HEK293T (cell line): ENCODE results near the gene CSGALNACT2.

Experiments
- CTCF ChIA-PET: fragments of 350-600 bp; formaldehyde crosslinking; extraction: SDS; loops from one replicate; lab custom pipeline; 2021; ENCODE audit warnings: antibody characterized with exemption, inconsistent platforms; lab: Yijun Ruan, JAX
- POLR2A ChIA-PET: fragments of 350-600 bp; formaldehyde crosslinking; extraction: SDS; loops from one replicate; lab custom pipeline; 2020; ENCODE audit warnings: antibody characterized with exemption, inconsistent platforms; lab: Yijun Ruan, JAX
- DNase-seq: peaks from one replicate; pipeline ENCODE4 v3.0.0; 2012; ENCODE audit warnings: mixed read lengths; ENCODE audit errors: extremely low spot score
- ARNT ChIP-seq: fragments of 450-650 bp; IDR thresholded peaks from 2 replicates; pipeline ENCODE4 v1.6.1; 2017; ENCODE audit warnings: mild to moderate bottlenecking
- BHLHE40 ChIP-seq: fragments of 450-650 bp; IDR thresholded peaks from 2 replicates; pipeline ENCODE4 v1.6.1; 2016; ENCODE audit warnings: mild to moderate bottlenecking, moderate library complexity, borderline replicate concordance
- CTBP1 ChIP-seq: fragments of 450-650 bp; IDR thresholded peaks from 2 replicates; pipeline ENCODE4 v1.6.1; 2016; ENCODE audit warnings: borderline replicate concordance
- ELF4 ChIP-seq: fragments of 450-650 bp; IDR thresholded peaks from 2 replicates; pipeline ENCODE4 v1.6.1; 2017; ENCODE audit warnings: antibody characterized with exemption
- FOXA1 ChIP-seq: fragments of 450-650 bp; IDR thresholded peaks from 2 replicates; pipeline ENCODE4 v1.6.1; 2016; ENCODE audit warnings: mild to moderate bottlenecking
- FOXK2 ChIP-seq: fragments of 450-650 bp; IDR thresholded peaks from 2 replicates; pipeline ENCODE4 v1.6.1; 2016; ENCODE audit warnings: mild to moderate bottlenecking
- FOXM1 ChIP-seq: fragments of 450-650 bp; IDR thresholded peaks from 2 replicates; pipeline ENCODE4 v1.6.1; 2017; ENCODE audit warnings: mild to moderate bottlenecking, borderline replicate concordance
- HDGF ChIP-seq: fragments of 450-650 bp; IDR thresholded peaks from 2 replicates; pipeline ENCODE4 v1.6.1; 2017; ENCODE audit warnings: antibody characterized with exemption, borderline replicate concordance
- L3MBTL2 ChIP-seq: fragments of 450-650 bp; conservative IDR thresholded peaks from 2 replicates; pipeline ENCODE4 v1.6.1; 2016; ENCODE audit warnings: mild to moderate bottlenecking
- LEF1 ChIP-seq: fragments of 450-650 bp; IDR thresholded peaks from 2 replicates; pipeline ENCODE4 v1.6.1; 2017; ENCODE audit warnings: mild to moderate bottlenecking, borderline replicate concordance
- NFRKB ChIP-seq: fragments of 450-650 bp; IDR thresholded peaks from 2 replicates; pipeline ENCODE4 v1.6.1; 2016; ENCODE audit warnings: mild to moderate bottlenecking, moderate library complexity
- PKNOX1 ChIP-seq: fragments of 450-650 bp; IDR thresholded peaks from 2 replicates; pipeline ENCODE4 v1.6.1; 2016
- SP1 ChIP-seq: fragments of 450-650 bp; IDR thresholded peaks from 2 replicates; pipeline ENCODE4 v1.6.1; 2017
- SUZ12 ChIP-seq: fragments of 450-650 bp; IDR thresholded peaks from 2 replicates; pipeline ENCODE4 v1.6.1; 2016; ENCODE audit warnings: mild to moderate bottlenecking
- TARDBP ChIP-seq: fragments of 450-650 bp; IDR thresholded peaks from 2 replicates; pipeline ENCODE4 v1.6.1; 2016
- ZNF384 ChIP-seq: fragments of 450-650 bp; IDR thresholded peaks from 2 replicates; pipeline ENCODE4 v1.6.1; 2016

Gene CSGALNACT2

GRCh38 chr10:43187213-43187612, 49.0 kb downstream of the CSGALNACT2 start:
- CTCF ChIA-PET, result no interaction called here
- TF ChIP-seq TARDBP (no peak), SUZ12 (no peak), L3MBTL2 (no peak)
- POLR2A ChIA-PET, result no interaction called here
- no peak for DNase-seq

DNA sequence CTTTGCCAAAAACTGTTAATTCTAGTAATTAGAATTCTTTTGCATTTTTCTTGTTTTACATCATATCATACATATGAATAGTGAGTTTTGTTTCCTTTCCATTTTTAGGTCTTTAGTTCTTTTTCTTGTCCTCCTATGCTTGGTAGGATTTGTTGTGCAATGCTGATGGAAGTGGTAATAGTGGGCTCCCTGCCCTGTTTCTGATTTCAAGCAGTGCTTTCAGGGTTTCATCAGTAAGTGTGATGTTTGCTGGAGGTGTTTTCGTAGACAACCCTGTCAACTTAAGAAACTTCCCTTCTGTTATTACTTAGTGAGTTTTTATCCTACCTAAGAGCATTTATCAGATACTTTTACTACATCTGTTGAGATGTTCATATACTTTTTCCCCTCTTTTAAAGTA, 50.5 kb downstream of the CSGALNACT2 start:
- POLR2A ChIA-PET, result no interaction called here
- TF ChIP-seq FOXA1, result no peak
- no peak for TF ChIP-seq L3MBTL2
- no peak for TF ChIP-seq ZNF384
- TF ChIP-seq PKNOX1, result no peak
- no peak for TF ChIP-seq SUZ12
- TF ChIP-seq SP1, result no peak
- TF ChIP-seq CTBP1, result no peak
- TF ChIP-seq NFRKB, result no peak
- TF ChIP-seq BHLHE40, result no peak
- no peak for TF ChIP-seq ELF4
- TF ChIP-seq TARDBP, result no peak
- no peak for TF ChIP-seq LEF1
- no peak for TF ChIP-seq HDGF
- no peak for TF ChIP-seq ARNT
- TF ChIP-seq FOXK2, result no peak
- no peak for TF ChIP-seq FOXM1
- no peak for DNase-seq
- CTCF ChIA-PET, result no interaction called here

- TF ChIP-seq CTBP1 (no peak), ARNT (no peak), L3MBTL2 (no peak), FOXM1 (no peak), ELF4 (no peak), TARDBP (no peak), ZNF384 (no peak), PKNOX1 (no peak), HDGF (no peak), FOXA1 (no peak), NFRKB (no peak)
- no peak for DNase-seq
- CTCF ChIA-PET, result interaction anchor here (0.7 kb wide), 1 partner anchor 13 kb away, joined by 3 read pairs; no protein-coding TSS in a partner anchor
- POLR2A ChIA-PET, result no interaction called here
Measured at GRCh38 chr10:43190289-43190688, 52.0 kb downstream of the CSGALNACT2 start.

DNA sequence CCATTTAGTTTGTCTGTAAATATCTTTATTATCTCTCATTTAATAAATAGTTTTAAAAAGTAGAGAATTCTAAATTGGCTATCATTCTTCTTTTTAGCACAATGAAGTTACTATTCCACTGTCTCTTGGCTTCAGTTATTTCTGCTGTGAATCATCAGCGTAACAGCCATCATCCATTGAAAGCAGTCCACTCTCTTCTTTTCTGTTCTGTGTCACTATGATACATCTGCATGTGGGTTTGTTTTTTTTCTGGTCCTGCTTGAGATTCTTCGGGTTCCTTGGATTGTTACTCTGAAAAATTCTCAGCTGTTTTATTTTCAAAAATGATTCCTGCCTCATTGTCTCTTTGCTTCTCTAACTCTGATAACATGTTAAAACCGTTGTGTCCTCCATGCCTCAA, 52.5 kb downstream of the CSGALNACT2 start:
- ChIA-PET POLR2A (no interaction called here), CTCF (interaction anchor here (1.4 kb wide), 1 partner anchor 12 kb away, joined by 6 read pairs; no protein-coding TSS in a partner anchor)
- TF ChIP-seq TARDBP (no peak), LEF1 (no peak), FOXM1 (no peak), CTBP1 (no peak), ZNF384 (no peak), ARNT (no peak), BHLHE40 (no peak), SUZ12 (no peak), PKNOX1 (no peak)
- DNase-seq, result no peak

DNA sequence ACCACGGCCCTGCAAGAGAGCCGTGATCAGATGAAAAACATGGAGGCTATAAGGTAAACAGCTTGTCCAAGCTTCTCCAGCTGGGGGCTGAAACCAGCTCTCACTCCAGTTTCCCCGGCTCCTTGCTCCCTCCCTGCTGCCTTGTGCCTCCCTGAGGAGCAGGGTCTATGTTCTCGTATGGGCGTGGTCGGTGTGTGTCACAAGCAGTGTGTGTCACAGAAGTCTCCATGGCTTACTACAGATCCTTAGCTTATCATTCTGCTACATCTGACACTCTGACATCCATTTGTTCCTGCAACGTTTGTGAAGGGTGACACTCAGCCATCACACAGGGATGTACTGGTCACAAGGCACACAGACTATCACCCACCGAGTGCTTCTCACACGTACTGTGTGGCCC, 54.6 kb downstream of the CSGALNACT2 start:
- no peak for DNase-seq
- TF ChIP-seq HDGF, result no peak
- TF ChIP-seq SUZ12, result no peak
- no peak for TF ChIP-seq SP1
- CTCF ChIA-PET, result interaction anchor here (2.6 kb wide), 1 partner anchor 10 kb away, joined by 10 read pairs; no protein-coding TSS in a partner anchor
- POLR2A ChIA-PET, result no interaction called here

DNA sequence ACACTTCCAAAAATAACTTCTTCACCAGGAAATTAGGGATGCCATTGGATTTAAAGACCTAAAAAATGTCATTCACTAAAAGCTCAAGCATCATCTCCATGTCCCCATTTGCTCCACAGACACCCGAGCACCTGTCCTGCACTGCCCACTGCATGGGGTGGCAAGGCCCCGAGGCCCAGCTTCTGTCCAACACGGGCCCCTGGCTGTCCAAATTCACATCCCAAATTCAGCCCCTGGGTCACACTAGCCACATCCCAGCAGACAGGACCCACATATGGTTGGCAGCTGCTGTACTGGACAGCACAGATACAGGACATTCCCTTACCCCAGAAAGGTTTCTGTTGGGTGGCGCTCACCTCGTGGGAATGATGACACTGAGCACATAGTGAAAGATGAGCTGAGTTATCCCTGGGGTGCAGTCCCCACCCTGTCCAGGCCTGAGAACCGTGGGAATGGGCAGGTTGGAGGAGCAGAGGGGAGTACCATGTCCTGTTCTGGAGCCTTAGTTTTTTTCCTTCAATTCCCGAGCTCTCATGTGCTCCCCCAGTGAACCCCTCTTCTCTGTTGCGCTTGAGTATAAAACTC, 55.3 kb downstream of the CSGALNACT2 start:
- CTCF ChIA-PET, result interaction anchor here (0.7 to 2.6 kb wide), 2 partner anchors 9 to 12 kb away, joined by 3 to 10 read pairs; no protein-coding TSS in a partner anchor
- TF ChIP-seq HDGF (no peak), TARDBP (no peak)
- no peak for DNase-seq
- POLR2A ChIA-PET, result no interaction called here

GRCh38 chr10:43194266-43194665, 56.0 kb downstream of the CSGALNACT2 start:
- DNase-seq, result no peak
- ChIA-PET CTCF (interaction anchor here (0.7 to 2.6 kb wide), 2 partner anchors 8 to 12 kb away, joined by 3 to 10 read pairs; no protein-coding TSS in a partner anchor), POLR2A (no interaction called here)
- TF ChIP-seq ARNT (no peak), TARDBP (no peak), BHLHE40 (no peak), SUZ12 (no peak)
